ENCODE measurements around the gene LRRK1.

LRRK1 gene

GRCh38 chr15:100891307-100892012, 27.7 kb upstream of the LRRK1 start:
- no peak for DNase-seq

- DNase-seq, result no peak
Observed at GRCh38 chr15:100892013-100892355, 27.2 kb upstream of the LRRK1 start.

- no peak for DNase-seq
Observed at GRCh38 chr15:100893261-100893963, 25.7 kb upstream of the LRRK1 start.

DNA sequence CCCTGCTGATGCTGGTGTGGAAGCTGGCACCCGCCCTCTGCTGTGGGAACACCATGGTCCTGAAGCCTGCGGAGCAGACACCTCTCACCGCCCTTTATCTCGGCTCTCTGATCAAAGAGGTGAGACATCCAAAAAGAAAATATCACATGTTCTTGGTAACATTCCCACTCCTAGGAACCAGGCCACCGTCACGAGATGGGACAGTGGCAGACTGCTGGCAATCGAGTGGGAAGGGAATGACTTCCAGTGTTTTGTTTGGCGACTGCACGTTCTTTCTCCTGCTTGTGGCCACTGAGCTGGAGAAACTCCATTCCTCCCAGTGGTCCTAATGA, 25.2 kb upstream of the LRRK1 start:
- no peak for DNase-seq

GRCh38 chr15:100895721-100896120, 23.4 kb upstream of the LRRK1 start:
- no peak for DNase-seq

- no peak for DNase-seq
Observed at GRCh38 chr15:100897221-100898151, 21.7 kb upstream of the LRRK1 start.

GRCh38 chr15:100898152-100898490, 21.0 kb upstream of the LRRK1 start:
- no peak for DNase-seq

DNA sequence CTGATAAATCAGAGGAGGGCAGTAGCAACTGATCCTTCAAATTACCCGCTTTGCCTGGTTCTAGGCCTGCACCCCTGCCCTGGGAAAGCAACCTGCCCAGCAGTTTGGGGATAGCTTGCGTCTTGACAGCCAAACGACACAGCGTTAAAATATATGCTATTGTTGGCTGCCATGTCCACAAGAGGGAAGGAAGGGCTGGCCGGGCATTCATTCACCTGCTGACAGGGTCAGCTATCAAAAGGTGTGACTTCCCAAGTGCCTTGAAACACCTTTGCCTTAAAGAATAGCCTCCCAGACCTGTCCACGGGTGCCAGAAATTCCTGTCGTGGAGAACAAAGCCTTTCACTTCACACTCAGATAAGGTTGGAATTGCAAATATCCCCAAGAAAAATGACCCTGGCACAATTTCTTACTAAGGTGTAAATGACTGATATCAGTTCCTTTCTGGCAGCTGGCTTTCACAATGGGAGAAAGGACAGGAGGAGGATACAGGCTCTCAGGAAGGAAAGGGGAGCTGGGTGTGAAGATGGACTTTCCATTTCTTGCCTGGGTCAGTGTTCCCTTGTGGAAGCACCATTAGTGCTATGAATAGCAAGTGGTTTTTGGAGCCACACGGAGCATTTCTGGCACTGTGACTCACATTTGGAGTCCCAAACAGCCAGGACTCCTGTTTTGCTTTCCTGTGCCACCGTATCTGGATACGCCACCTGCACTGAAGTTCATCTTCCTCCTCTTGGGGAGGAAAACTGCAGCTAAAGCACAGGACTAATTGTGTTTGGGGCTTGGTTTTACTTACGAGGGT, 20.3 kb upstream of the LRRK1 start:
- no peak for DNase-seq

GRCh38 chr15:100899601-100900000, 19.6 kb upstream of the LRRK1 start:
- DNase-seq, result no peak

GRCh38 chr15:100900136-100900794, 18.9 kb upstream of the LRRK1 start:
- DNase-seq, result no peak

- DNase-seq, result no peak
Observed at GRCh38 chr15:100900795-100901169, 18.4 kb upstream of the LRRK1 start.

DNA sequence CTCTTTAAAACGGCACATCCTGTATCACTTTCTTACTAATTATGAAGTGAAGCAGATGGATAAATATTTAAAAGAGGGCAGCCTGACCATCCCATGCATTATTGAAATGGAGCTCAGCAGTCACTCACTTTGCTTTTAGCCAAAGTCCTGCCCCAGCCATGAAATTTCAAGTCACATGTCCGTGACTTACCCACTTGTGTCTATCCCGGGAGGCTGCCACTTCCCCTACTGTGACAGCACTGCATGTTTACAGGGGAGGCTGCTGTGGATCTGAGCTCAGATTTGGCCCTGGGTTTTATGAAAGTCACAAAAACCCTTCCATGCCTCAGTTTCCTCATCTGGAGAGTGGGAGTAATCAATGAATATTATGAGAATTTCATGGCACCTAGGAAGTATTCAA, 17.9 kb upstream of the LRRK1 start:
- no peak for DNase-seq

- DNase-seq, result no peak
Observed at GRCh38 chr15:100901702-100902435, 17.3 kb upstream of the LRRK1 start.

DNA sequence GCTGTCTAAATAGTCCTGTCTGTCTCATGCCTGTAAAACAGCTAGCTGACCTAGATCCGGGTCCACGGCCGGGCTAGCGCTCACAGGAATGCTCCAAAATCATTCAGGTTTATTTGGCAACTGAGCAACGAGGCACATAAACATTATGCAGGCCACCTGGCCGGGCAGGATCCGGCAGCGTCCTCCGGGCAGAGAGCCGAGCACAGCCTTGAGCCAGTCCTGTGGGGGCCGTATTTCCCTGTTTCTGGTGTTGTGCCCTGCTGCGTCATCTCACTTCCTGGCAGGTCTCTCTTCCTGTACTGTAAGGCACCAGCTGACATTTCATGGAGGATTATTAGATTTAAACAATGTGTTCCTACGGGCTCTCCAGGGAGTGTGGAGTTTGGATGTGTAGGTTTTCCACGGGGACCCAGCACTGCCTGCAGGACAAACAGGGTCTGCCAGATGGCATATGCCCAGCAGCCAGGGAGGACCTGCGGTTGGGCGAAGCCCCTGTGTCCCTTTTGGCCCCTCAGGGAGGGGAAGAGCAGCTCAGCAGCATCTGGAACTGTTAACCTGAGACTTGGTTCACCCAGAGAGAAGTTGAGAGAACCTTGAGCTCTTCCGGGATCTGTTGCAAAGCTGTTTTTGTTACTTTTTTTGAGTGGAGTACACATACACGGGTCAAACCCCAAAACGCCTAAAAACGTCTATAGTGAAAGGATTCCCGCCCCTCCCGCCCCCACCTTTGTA, 16.6 kb upstream of the LRRK1 start:
- DNase-seq, result no peak

DNA sequence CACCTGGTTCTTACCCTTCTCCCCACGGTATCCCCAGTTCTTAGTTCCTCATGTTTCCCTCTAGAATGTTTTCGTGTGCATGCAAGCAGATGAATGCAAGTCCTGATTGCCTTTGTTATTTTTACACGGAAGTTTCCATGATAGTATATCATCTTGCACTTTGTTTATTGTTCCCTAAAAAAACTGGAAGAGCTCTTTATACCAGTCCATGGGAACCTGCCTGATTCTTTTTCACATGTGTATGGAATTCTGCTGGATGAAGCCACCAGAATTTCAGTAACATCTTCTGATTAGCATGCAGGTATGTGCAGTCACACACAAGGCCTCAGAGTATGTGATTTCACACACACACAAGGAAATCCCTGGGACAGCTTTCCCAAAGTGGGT, 16.0 kb upstream of the LRRK1 start:
- DNase-seq, result no peak

DNA sequence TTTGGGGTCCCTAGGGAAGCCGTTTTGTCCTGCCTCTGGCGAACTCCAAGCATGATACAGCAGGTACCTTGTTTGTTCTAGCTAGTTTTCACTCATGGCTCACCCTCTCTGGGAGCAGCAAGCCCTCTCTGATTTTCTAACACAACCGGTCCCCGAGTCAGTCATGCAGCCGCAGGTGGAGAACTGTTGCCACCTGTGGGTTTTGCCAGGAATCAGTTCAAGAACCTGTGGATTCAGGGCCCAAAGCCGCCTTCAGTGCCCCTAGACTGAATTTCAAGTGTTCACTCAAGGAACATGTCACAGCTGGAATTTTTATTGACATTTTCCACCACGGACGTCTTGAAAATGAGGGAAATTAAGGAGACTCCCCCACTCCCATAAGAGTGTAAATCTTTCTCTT, 13.3 kb upstream of the LRRK1 start:
- no peak for DNase-seq

DNA sequence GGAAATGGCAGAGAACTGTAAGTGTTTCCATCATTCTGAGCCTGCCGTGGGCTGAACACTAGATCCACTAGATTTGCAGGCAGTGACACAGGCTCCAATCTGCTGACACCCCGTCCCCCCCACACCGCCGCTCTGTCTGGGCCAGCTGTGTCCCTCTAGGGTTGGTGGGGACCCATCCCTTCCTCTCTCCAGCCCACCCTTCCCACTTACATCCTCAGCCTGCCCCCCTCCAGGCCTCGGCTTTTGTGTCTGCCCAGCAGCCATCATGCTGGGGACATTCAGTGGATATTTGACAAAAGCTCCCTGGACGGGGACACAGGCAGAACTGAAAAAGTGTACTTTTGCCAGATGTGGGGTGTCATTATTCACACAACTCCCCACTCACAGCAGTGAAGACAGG, 10.7 kb upstream of the LRRK1 start:
- no peak for DNase-seq

DNA sequence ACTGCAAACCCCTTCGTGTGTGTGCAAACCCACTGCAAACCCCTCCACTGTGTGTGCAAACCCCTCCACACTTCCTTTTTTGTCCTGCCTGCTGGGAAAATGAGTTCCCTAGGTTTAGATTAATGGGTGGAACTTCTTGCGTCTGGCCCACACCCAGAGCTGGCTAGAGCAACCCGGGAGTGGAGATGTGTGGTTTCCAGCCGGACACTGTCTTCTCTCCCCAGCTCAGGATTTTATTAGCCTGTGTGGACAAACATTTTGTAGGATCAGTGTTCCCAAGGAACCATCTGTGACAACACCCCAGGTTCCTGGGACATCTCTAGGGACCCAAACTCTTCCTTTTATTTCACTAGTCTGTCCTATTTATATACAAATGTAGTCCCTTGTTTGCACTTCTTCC, 9.6 kb upstream of the LRRK1 start:
- no peak for DNase-seq

GRCh38 chr15:100909989-100910955, 8.9 kb upstream of the LRRK1 start:
- DNase-seq, result no peak

- DNase-seq, result no peak
Observed at GRCh38 chr15:100911086-100911485, 8.1 kb upstream of the LRRK1 start.

Data from CD4-positive, alpha-beta T cell treated with Interleukin-4 for 4 hours (primary cell).